ENCODE results near the gene NPLOC4. TPM values are rescaled to one million over a fixed set of nuclear protein-coding genes. Genes with fewer than 3 reads are reported as not detected.

NPLOC4 gene
- total RNA-seq, 2 experiments from 2014 or later = 75.9 to 87.7 TPM

DNA sequence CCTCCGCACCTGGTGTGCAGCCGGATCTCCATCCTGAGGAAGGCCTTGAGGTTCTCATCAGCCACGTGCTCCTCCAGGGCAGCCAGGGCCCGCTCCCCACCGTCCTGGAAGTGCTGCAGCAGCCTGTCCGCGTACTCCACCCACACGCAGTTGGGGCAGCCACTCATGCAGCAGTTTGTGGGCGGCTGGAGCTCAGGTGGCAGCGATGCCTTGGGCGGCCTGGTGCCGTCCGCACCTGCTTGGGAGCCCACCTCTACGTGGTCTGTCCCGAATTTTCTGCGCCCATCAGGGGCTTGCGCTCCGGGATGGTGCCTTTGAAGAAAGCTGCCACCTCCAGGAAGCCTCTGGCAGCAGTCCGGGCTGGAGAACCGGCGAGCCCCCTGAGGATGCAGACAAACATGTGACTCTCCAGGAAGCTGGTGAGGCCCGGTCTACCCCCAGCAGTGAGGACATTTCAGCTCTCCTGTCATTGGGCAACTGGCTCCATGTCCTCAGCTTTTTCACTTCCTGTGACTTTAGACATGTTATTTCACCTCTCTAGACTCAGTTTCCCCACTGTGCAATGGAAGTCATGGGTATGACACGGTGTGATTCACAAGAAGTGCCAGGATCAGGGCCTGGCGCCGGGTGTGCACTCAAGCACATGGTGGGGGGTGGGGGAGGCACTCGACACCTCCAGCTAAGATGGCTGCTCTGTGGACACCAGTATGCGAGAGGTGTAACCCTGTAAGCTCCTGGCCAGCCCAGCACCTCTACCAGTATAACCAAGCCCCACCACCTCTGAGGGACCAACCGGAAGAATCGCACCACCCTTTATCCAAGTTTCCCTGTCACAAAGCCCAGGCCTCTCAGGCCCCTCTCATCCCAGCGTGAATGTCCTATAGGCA is 28.5 kb upstream of the NPLOC4 start:
- TF ChIP-seq, protein P1, sequence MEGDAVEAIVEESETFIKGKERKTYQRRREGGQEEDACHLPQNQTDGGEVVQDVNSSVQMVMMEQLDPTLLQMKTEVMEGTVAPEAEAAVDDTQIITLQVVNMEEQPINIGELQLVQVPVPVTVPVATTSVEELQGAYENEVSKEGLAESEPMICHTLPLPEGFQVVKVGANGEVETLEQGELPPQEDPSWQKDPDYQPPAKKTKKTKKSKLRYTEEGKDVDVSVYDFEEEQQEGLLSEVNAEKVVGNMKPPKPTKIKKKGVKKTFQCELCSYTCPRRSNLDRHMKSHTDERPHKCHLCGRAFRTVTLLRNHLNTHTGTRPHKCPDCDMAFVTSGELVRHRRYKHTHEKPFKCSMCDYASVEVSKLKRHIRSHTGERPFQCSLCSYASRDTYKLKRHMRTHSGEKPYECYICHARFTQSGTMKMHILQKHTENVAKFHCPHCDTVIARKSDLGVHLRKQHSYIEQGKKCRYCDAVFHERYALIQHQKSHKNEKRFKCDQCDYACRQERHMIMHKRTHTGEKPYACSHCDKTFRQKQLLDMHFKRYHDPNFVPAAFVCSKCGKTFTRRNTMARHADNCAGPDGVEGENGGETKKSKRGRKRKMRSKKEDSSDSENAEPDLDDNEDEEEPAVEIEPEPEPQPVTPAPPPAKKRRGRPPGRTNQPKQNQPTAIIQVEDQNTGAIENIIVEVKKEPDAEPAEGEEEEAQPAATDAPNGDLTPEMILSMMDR (IDR thresholded peaks at IDR 0.05) = no peak
- peaks cover 50% of the 10 kb centered on the region for H3K4me1 Mint-ChIP-seq (ENCODE audit: low read depth)
- H3K27ac Mint-ChIP-seq = peak overlapping the region; percentile 99
- ATAC-seq = peak; percentile 45
- intact Hi-C loops (cut with micrococcal nuclease) = no loop called here
- DNase-seq = peak; percentile 81
- H3K27me3 Mint-ChIP-seq = no peaks in the 10 kb centered on the region
- H3K4me3 Mint-ChIP-seq = peak overlapping the region; percentile 88
- peaks cover 52% of the 10 kb centered on the region for H3K36me3 Mint-ChIP-seq (ENCODE audit: low read depth)
- ChIA-PET POLR2A (interaction anchor here (0.6 to 3.8 kb wide), 29 partner anchors 8 to 314 kb away, joined by 3 to 33 read pairs (median 4); partner anchors contain the start of genes ACTG1, ARHGDIA, ARL16 and FAAP100), CTCF (interaction anchor here (0.8 to 1.6 kb wide), 4 partner anchors 10 to 64 kb away, joined by 3 to 4 read pairs (median 3); partner anchors contain the start of gene MRPL12)
- peaks cover 2% of the 10 kb centered on the region for H3K9me3 Mint-ChIP-seq

DNA sequence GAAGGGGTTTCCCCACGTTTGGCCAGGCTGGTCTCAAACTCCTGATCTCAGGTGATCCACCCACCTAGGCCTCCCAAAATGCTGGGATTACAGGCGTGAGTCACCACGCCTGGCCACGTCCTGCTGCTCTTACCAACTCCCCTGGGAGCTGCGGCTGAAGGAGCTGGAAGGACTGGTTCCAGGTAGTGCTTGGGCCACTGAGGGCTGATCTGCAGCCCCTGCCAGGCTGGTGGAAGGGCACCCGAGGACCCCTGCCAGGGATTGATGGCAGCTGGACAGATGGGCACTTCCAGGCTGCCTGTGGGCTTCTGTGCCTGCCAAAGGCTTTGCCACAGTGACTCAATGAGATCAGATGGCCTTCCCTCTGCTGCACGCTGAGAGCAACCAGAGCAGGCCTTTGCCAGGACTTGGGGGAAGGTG is 27.1 kb upstream of the NPLOC4 start:
- H3K4me3 Mint-ChIP-seq = peak overlapping the region; percentile 33
- peaks cover 41% of the 10 kb centered on the region for H3K36me3 Mint-ChIP-seq (ENCODE audit: low read depth)
- peaks cover 2% of the 10 kb centered on the region for H3K9me3 Mint-ChIP-seq
- ATAC-seq (no peak), DNase-seq (peak; percentile 40)
- H3K27me3 Mint-ChIP-seq = no peaks in the 10 kb centered on the region
- TF ChIP-seq, protein P1 (IDR thresholded peaks at IDR 0.05) = no peak
- peaks cover 48% of the 10 kb centered on the region for H3K4me1 Mint-ChIP-seq (ENCODE audit: low read depth)
- H3K27ac Mint-ChIP-seq = peak overlapping the region; percentile 99
- intact Hi-C loops (cut with micrococcal nuclease) = no loop called here
- CTCF ChIA-PET = interaction anchor here (1.0 to 1.5 kb wide), 2 partner anchors 16 to 357 kb away, joined by 3 to 4 read pairs; no protein-coding TSS in a partner anchor
- POLR2A ChIA-PET = interaction anchor here (1.0 to 1.7 kb wide), 4 partner anchors 11 to 315 kb away, joined by 3 to 4 read pairs (median 4); partner anchors contain the start of gene FAAP100

DNA sequence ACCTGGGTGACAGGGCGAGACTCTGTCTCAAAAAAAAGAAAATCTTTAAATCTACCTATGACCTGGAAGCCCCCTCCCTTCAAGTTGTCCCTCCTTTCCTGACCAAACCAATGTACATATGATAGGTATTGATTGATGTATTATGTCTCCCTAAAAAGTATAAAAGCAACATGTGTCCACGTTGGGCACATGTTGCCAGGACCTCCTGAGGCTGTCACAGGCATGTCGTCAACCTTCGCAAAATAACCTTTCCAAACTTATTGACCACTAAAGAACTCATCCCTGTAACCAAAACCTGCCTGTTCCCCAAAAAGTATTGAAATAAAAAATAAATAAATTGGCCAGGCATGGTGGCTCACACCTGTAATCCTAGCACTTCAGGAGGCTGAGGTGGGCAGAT is 25.1 kb upstream of the NPLOC4 start:
- peak overlapping the region; percentile 46 for H3K27ac Mint-ChIP-seq
- H3K9me3 Mint-ChIP-seq = peaks cover 2% of the 10 kb centered on the region
- H3K36me3 Mint-ChIP-seq (ENCODE audit: low read depth) = peaks cover 27% of the 10 kb centered on the region
- no peaks in the 10 kb centered on the region for H3K27me3 Mint-ChIP-seq
- ChIA-PET CTCF (interaction anchor here (1.1 to 1.2 kb wide), 2 partner anchors 61 to 143 kb away, joined by 3 to 5 read pairs; no protein-coding TSS in a partner anchor), POLR2A (interaction anchor here (0.7 to 1.5 kb wide), 3 partner anchors 8 to 26 kb away, joined by 3 to 5 read pairs (median 3); no protein-coding TSS in a partner anchor)
- DNase-seq (no peak), ATAC-seq (no peak)
- H3K4me1 Mint-ChIP-seq (ENCODE audit: low read depth) = peaks cover 36% of the 10 kb centered on the region
- TF ChIP-seq, protein P1 (IDR thresholded peaks at IDR 0.05) = no peak
- no peak overlapping the region for H3K4me3 Mint-ChIP-seq
- intact Hi-C loops (cut with micrococcal nuclease) = no loop called here

DNA sequence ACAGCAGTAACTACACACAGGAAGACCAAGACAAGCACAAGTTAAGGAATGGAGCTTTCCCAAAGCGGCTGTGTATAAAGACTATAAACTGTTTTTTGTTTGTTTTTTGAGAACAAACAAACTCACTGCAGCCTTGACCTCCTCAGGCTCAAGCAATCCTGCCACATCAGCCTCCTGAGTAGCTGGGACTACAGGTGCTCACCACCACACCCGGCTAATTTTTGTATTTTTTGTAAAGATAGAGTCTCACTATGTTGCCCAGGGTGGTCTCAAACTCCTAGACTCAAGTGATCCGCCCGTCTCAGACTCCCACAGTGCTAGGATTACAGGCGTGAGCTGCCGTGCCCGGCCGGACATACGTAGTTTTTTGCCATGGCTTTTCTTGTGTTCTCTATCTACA is 23.5 kb upstream of the NPLOC4 start:
- CTCF ChIA-PET = no interaction called here

More for the DNA sequence above, 23.5 kb upstream of the NPLOC4 start:
- peaks cover 18% of the 10 kb centered on the region for H3K36me3 Mint-ChIP-seq (ENCODE audit: low read depth)
- peaks cover 35% of the 10 kb centered on the region for H3K4me1 Mint-ChIP-seq (ENCODE audit: low read depth)
- no peak overlapping the region for H3K27ac Mint-ChIP-seq
- intact Hi-C loops (cut with micrococcal nuclease) = no loop called here
- TF ChIP-seq, protein P1 (IDR thresholded peaks at IDR 0.05) = no peak
- no peak overlapping the region for H3K4me3 Mint-ChIP-seq
- no peak for DNase-seq
- H3K27me3 Mint-ChIP-seq = no peaks in the 10 kb centered on the region
- H3K9me3 Mint-ChIP-seq = peaks cover 2% of the 10 kb centered on the region
- no peak for ATAC-seq
- POLR2A ChIA-PET = interaction anchor here (1.3 kb wide), 1 partner anchor 53 kb away, joined by 4 read pairs; no protein-coding TSS in a partner anchor

All from activated CD8-positive, alpha-beta T cell treated with anti-CD3 and anti-CD28 coated beads for 36 hours (primary cell).